GM12878 (cell line): Measurements from ENCODE around the gene TPRX1. TPM values are rescaled to one million over a fixed set of nuclear protein-coding genes. Genes with fewer than 3 reads are reported as not detected.
A peak's percentile ranks its signal among the peaks of the same experiment; 100 is the strongest.

Source experiments
- ATAC-seq: fragments of 200-7000 bp; cut with Tn5 transposase; 3 replicates; pipeline ENCODE4 v1.9.1; 2020; ENCODE audit warnings: mild to moderate bottlenecking, moderate library complexity
- BruUV-seq: library from RNA; stranded (reverse); fragments of 400-500 nt; replicated peaks from 2 replicates; lab custom pipeline; 2021; lab: Mats Ljungman, UMichigan
- CTCF ChIA-PET: fragments of 300-600 bp; sonication (Branson Sonifier 250); formaldehyde crosslinking; extraction: SDS; loops from one replicate; lab custom pipeline; 2021; ENCODE audit warnings: inconsistent platforms; lab: Yijun Ruan, JAX
- POLR2A ChIA-PET: fragments of 350-600 bp; formaldehyde crosslinking; extraction: SDS; loops from one replicate; lab custom pipeline; 2021; ENCODE audit warnings: inconsistent platforms; lab: Charles Lee
- RAD21 ChIA-PET: fragments of 300-600 bp; sonication (Branson Sonifier 250); formaldehyde crosslinking; loops from one replicate; lab custom pipeline; 2023; ENCODE audit warnings: antibody characterized with exemption; ENCODE audit not compliant: unreplicated experiment; lab: Charles Lee
- SMC1A ChIA-PET: fragments of 300-600 bp; sonication (Branson Sonifier 250); formaldehyde crosslinking; loops from one replicate; lab custom pipeline; 2023; ENCODE audit not compliant: unreplicated experiment, uncharacterized antibody; lab: Charles Lee
- DNase-seq: peaks from one replicate; pipeline ENCODE4 v3.0.0-alpha.2; 2011; ENCODE audit warnings: low read depth, low spot score
- FAIRE-seq: peaks from 3 replicates; lab custom pipeline; 2011; peaks lifted over from hg19 to GRCh38; lab: Jason Lieb, UNC
- H2AFZ ChIP-seq: 2 replicates; pipeline ENCODE4 v1.6.0; 2011; ENCODE audit warnings: low read depth, low read length, control low read depth; ENCODE audit not compliant: control insufficient read depth
- H3K27ac ChIP-seq: 2 replicates; pipeline ENCODE4 v1.5.1; 2011; ENCODE audit warnings: control low read depth; ENCODE audit not compliant: control insufficient read depth, insufficient read depth
- H3K27me3 ChIP-seq, 2 experiments: replicated peaks in 1 of 2; 2 replicates each; pipeline versions ENCODE4 v1.6.0 to v1.6.1; 2011; ENCODE audit warnings: low read length in 1 of 2; ENCODE audit not compliant: control insufficient read depth in 2 of 2, insufficient read depth in 2 of 2
- H3K36me3 ChIP-seq, 2 experiments: 2 replicates each; pipeline ENCODE4 v1.5.1; 2011; ENCODE audit warnings: low read length in 1 of 2; ENCODE audit not compliant: control insufficient read depth in 2 of 2, insufficient read depth in 2 of 2
- H3K4me1 ChIP-seq: 2 replicates; pipeline ENCODE4 v1.6.1; 2011; ENCODE audit warnings: mild to moderate bottlenecking, low read length, moderate library complexity, mixed read lengths; ENCODE audit not compliant: control insufficient read depth, insufficient read depth
- H3K4me2 ChIP-seq: 2 replicates; pipeline ENCODE4 v1.6.0; 2011; ENCODE audit warnings: control low read depth; ENCODE audit not compliant: control insufficient read depth, insufficient read depth
- H3K4me3 ChIP-seq: fragments of 200-600 bp; sonication (generic); 2 replicates; pipeline ENCODE4 v1.5.1; 2016
- H3K79me2 ChIP-seq: 2 replicates; pipeline ENCODE4 v1.6.0; 2011; ENCODE audit warnings: low read length; ENCODE audit not compliant: control insufficient read depth, insufficient read depth
- H3K9ac ChIP-seq: 2 replicates; pipeline ENCODE4 v1.8.0; 2011; ENCODE audit warnings: low read length, control low read depth, mixed read lengths; ENCODE audit not compliant: control insufficient read depth, insufficient read depth
- H3K9me3 ChIP-seq: replicated peaks from 3 replicates; pipeline ENCODE4 v1.5.1; 2011; ENCODE audit warnings: mild to moderate bottlenecking, low read length; ENCODE audit not compliant: control insufficient read depth, insufficient read depth
- H4K20me1 ChIP-seq: 2 replicates; pipeline ENCODE4 v1.6.0; 2011; ENCODE audit not compliant: control insufficient read depth, insufficient read depth
- CTCF ChIP-seq, 3 experiments: IDR thresholded peaks in 2 of 3; conservative IDR thresholded peaks in 1 of 3; 2 replicates each; pipeline ENCODE4 v1.5.1; 2011; ENCODE audit warnings: low read depth in 3 of 3, low read length in 3 of 3, mild to moderate bottlenecking in 3 of 3, control low read depth in 2 of 3, moderate library complexity in 2 of 3, inconsistent platforms in 1 of 3, mixed read lengths in 1 of 3; ENCODE audit not compliant: control insufficient read depth in 2 of 3, insufficient read depth in 1 of 3; ENCODE audit errors: extremely low read depth in 1 of 3
- EGR1 ChIP-seq, 2 experiments: IDR thresholded peaks; 1 replicate in 1 of 2; 2 replicates in 1 of 2; pipeline ENCODE4 v1.6.1; 2011 to 2012; ENCODE audit warnings: low read depth in 2 of 2, low read length in 2 of 2, borderline replicate concordance in 1 of 2, mild to moderate bottlenecking in 1 of 2, moderate library complexity in 1 of 2
- HCFC1 ChIP-seq: fragments of 150-350 bp; IDR thresholded peaks from 2 replicates; pipeline ENCODE4 v1.6.1; 2014; ENCODE audit warnings: low read length
- NR2F1 ChIP-seq: fragments of 450-650 bp; conservative IDR thresholded peaks from 2 replicates; pipeline ENCODE4 v1.6.1; 2017; ENCODE audit warnings: mild to moderate bottlenecking
- RAD21 ChIP-seq: IDR thresholded peaks from 2 replicates; pipeline ENCODE4 v1.6.1; 2011; ENCODE audit warnings: mild to moderate bottlenecking, low read depth, low read length, moderate library complexity; ENCODE audit not compliant: insufficient read depth
- SREBF2 ChIP-seq: IDR thresholded peaks from 2 replicates; pipeline ENCODE4 v1.6.1; 2012; ENCODE audit warnings: mild to moderate bottlenecking, low read length
- ZSCAN29 ChIP-seq: fragments of 450-650 bp; IDR thresholded peaks from 2 replicates; pipeline ENCODE4 v1.6.1; 2017; ENCODE audit warnings: mild to moderate bottlenecking, moderate library complexity
- WGBS: methylation state at CpG from one replicate; pipeline ENCODE4 v1.1.6; 2016; ENCODE audit warnings: low lambda C conversion rate; ENCODE audit not compliant: insufficient replicate concordance, insufficient coverage; ENCODE audit errors: missing lambda C conversion rate; 5-methylcytosine and 5-hydroxymethylcytosine counted together
- in situ Hi-C: fragments of 300-500 bp; cut with MboI; formaldehyde crosslinking; loops from 9 replicates; pipeline ENCODE4 v1.14.3; 2018; ENCODE audit warnings: mixed read lengths
- intact Hi-C: fragments of 100-400 bp; cut with micrococcal nuclease; formaldehyde crosslinking; loops from one replicate; pipeline ENCODE4 v1.14.2; 2022; ENCODE audit not compliant: unreplicated experiment
- polyA plus RNA-seq, 11 experiments: library from polyadenylated mRNA; depleted of rRNA in 4 of 11; unstranded in 6 of 11; stranded (reverse) in 5 of 11; fragments of >200 nt; fragmentation: Nextera tagmentation in 4 of 11; fragmentation: Illumina TruSeq in 1 of 11; extraction: Ambion mirVana in 4 of 11; extraction: Trizol in 1 of 11; gene quantifications; 1 replicate in 1 of 11; 2 replicates in 10 of 11; pipeline versions ENCODE4 v1.2.1 to v1.2.3, GENCODE V29; 2011 to 2016; ENCODE audit warnings: inconsistent platforms in 2 of 11, missing spikeins in 2 of 11, low read depth in 1 of 11
- total RNA-seq, 4 experiments: library from RNA; depleted of rRNA in 3 of 4; stranded (reverse); fragments of >200 nt in 3 of 4; fragmentation: Illumina TruSeq in 1 of 4; extraction: Trizol in 1 of 4; gene quantifications; 2 replicates each; pipeline versions ENCODE4 v1.2.1 to v1.2.3, GENCODE V29; 2013 to 2021

Gene TPRX1
- total and polyA plus RNA-seq, 10 of the 15 experiments (the other 5 are each of a cell fraction or from before 2014, with no cell fraction given), result not detected

DNA sequence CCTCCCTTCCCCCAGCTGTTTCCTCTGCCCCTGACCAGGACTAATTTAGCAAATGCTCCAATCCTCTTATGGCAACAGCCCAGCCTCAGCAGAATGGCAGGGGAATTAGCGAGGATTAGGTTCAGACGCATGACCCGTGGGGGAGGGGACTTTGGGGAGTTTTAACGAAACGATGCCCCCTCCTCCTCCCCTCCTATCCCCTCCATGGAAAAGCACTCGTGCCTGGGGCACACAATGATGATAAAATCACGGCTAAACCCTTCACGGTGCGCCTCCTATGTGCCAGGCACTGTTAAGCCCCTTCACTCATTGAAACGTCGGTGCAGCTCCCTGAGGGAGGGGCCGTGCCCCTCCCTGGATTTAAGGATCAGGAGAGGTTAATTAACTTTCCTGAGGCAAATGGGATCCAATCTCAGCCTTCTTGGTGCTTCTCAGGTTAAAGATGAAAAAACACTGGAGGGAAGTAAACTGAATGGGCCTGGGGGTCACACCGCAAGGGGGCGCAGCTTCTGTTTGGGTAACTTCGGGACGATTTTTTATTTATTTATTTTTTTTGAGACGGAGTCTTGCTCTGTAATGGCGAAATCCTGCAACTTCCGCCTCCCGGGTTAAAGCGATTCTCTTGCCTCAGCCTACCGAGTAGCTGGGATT lies 44.6 kb upstream of the TPRX1 start:
- no peaks in the 10 kb centered on the region for H3K36me3 ChIP-seq
- no peak overlapping the region for H3K4me3 ChIP-seq
- no peaks in the 10 kb centered on the region for H3K27me3 ChIP-seq
- H3K4me2 ChIP-seq, result no peak overlapping the region
- H3K4me1 ChIP-seq, result no peaks in the 10 kb centered on the region
- H3K79me2 ChIP-seq, result no peaks in the 10 kb centered on the region
- ChIA-PET SMC1A (no interaction called here), POLR2A (interaction anchor here (0.6 kb wide), 1 partner anchor 8 kb away, joined by 5 read pairs; no protein-coding TSS in a partner anchor), RAD21 (no interaction called here), CTCF (interaction anchor here (1.2 to 2.2 kb wide), 2 partner anchors 14 to 28 kb away, joined by 4 to 6 read pairs; partner anchors contain the start of gene CRX)
- FAIRE-seq (no peak), ATAC-seq (no peak), DNase-seq (no peak)
- no TSS peak for BruUV-seq
- no peaks in the 10 kb centered on the region for H4K20me1 ChIP-seq
- no peak overlapping the region for H2AFZ ChIP-seq
- in situ Hi-C loops (no loop called here), intact Hi-C loops (no loop called here)
- H3K27ac ChIP-seq, result no peak overlapping the region
- no peak for TF ChIP-seq ZSCAN29
- TF ChIP-seq CTCF (IDR thresholded peaks at IDR 0.05 in 2 of 3, conservative IDR thresholded peaks at IDR 0.05 in 1 of 3; ENCODE audit: control insufficient read depth in 2 of 3, extremely low read depth in 1 of 3, insufficient read depth in 1 of 3, low read depth in 3 of 3, low read length in 3 of 3), result peak in 2 of 3 experiments; percentile 20 to 31; a peak in 1 of 6 replicates
- WGBS, result 32% methylated on average over 22 of the region's 22 CpGs
- H3K9ac ChIP-seq, result no peak overlapping the region
- H3K9me3 ChIP-seq, result no peaks in the 10 kb centered on the region

GRCh38 chr19:47848425-47848822 lies 44.1 kb upstream of the TPRX1 start:
- FAIRE-seq (no peak), DNase-seq (no peak), ATAC-seq (no peak)
- Histone ChIP-seq H3K4me1 (no peaks in the 10 kb centered on the region), H3K4me2 (no peak overlapping the region), H3K9ac (no peak overlapping the region), H3K27me3 (no peaks in the 10 kb centered on the region), H3K79me2 (no peaks in the 10 kb centered on the region), H3K4me3 (no peak overlapping the region), H2AFZ (no peak overlapping the region), H3K27ac (no peak overlapping the region), H4K20me1 (no peaks in the 10 kb centered on the region), H3K9me3 (no peaks in the 10 kb centered on the region), H3K36me3 (no peaks in the 10 kb centered on the region)
- BruUV-seq, result no TSS peak
- intact Hi-C loops (no loop called here), in situ Hi-C loops (no loop called here)
- ChIA-PET POLR2A (no interaction called here), CTCF (no interaction called here), RAD21 (no interaction called here), SMC1A (no interaction called here)
- WGBS, result 47% methylated on average over 10 of the region's 10 CpGs
- no peak for TF ChIP-seq NR2F1
- no peak for TF ChIP-seq SREBF2
- TF ChIP-seq EGR1 (IDR thresholded peaks at IDR 0.05; ENCODE audit: borderline replicate concordance in 1 of 2, low read depth in 2 of 2, low read length in 2 of 2), result no peak
- TF ChIP-seq HCFC1, result no peak
- no peak for TF ChIP-seq RAD21
